ENCODE results near the gene DIPK1A.

DIPK1A gene

DNA sequence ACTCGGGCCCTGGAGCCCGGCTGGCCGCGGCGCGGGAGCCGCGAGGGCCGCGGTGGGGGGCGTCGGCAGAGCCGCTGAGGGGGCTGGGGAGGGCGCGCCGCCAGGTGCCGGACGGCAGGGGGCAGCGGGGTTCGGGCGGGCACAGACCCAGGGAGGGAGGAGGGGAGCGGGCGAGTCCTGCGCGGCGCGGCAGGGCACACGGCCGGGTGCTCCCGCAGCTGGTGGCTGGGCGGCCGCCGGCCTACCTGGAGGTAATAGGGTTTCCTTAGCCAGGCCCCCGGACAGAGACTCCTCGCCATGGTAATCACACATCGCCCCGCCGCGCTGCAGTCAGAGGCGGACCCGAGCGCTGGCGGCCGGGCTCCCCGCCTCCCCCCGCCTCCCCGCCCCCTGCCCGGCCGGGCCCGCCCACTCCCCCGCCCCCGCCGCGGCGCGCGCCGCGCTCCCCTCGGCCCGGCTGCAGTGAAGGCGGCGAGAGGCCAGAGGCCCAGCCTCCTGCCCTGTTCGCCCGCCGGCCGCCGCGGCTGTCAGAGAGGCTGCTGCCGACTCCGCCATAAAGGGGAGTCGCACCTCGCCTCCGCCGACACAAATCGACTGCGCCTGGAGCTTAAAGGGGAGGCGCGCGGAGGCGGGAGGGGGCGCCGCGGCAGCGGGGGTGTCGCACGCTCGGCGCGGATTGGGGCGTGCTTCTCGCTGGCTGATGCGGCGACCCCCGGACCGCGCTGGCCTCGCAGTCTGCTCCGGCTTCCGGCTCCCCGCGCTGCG is at the start of gene DIPK1A:
Gene DIPK1A, minus strand, starts transcription at position 332 of the 765 bp plus-strand sequence. Its CDS starts 33 bp downstream, at position 299.
- peak; percentile 44 to 47 for DNase-seq (ENCODE audit: low read depth in 2 of 2)

DNA sequence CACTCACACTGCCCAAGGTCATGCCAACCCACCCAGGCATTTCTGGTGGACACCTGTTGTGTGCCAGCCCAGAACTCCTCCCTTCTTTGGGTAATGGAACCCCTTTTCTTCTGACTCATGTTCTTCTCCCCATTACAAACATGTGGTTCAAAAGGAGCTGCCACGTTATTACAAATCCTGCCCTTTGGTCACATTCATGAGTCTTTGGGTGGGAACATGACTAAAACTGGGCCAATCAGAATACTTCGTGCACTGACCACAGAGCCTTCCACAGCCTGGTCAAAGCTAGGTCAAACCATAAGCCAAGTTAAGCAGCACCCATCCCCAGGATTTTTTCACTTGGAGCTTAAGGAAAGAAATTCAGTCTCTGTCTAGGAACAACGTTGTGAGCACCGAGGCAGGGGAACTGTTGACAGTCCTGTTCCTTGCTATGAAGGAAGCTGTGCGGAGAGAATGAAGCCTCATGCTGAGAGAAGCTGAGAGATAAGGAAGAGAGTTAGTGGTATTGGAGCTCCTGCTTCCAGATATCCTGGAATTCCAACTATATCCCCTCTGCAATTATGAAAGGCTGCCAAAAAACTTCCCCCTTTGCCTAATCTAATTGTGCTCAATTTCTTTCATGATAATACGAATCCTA is 46.8 kb upstream of the DIPK1A start:
- no peak for DNase-seq (ENCODE audit: low read depth in 2 of 2)

DNA sequence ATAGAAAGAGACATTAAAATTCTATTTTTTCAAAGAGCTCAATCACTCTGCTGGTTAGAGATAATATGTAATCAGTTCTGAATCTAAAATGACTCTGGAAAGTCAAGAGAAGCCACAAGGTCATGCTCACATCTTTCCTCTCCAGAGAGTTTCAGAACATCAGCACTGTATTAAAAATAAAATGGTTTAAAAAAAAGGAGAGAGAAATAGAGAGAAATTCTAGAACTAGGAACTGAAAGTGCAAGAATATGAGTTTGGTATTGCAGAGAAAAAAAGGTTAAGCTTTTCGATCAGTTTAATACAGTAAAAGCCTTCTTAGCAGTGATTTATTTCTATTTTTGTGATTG is 44.0 kb upstream of the DIPK1A start:
- DNase-seq (ENCODE audit: low read depth in 2 of 2) = no peak

DNA sequence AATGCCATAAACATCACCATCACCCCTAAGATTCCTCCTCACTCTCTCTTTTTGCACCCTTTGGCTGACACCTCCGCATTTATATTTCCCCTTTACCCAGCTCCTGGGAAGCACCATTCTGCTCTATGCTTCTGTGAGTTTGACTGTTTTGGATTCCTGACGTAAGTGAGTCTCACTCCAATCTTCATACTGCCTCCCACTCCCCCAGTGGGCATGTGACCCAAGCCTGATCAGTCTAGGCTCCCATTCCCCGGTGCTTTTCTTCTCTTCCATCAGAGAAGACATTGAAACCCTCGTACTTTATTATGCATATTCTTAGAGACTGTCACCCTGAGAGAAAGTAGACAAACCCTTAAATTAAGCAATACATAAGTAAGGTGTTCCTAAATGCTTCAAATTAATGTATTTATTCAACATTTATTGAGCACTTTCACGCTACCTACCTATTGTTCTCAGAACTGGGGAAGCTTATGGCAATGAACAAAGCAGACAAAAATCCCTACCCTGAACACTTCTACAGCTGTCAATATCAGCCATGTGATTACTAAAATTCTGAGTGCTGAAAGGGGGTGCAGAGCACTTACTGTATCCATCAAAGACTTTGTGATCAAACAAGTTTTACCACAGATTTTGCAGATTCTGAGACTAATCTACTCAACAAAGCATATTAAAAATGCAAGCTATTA is 43.4 kb upstream of the DIPK1A start:
- DNase-seq (ENCODE audit: low read depth in 2 of 2) = no peak

DNA sequence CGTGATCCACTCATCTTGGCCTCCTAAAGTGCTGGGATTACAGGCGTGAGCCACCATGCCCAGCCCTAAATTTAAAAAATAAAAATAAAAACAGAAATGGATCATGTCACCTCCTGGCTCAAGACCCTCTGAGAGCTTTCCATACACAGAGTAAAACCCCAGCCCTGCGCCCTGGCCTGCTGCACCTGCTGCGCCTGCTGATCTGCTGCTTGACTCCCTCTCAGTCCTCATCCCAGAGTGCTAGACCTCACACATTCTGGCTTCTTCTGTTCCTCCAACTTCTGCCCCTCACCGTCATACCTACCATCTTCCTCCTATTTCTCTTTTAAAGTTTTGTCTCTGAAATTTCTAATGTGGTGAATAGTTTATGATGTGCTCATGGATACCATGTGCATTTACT is 42.7 kb upstream of the DIPK1A start:
- no peak for DNase-seq (ENCODE audit: low read depth in 2 of 2)

DNA sequence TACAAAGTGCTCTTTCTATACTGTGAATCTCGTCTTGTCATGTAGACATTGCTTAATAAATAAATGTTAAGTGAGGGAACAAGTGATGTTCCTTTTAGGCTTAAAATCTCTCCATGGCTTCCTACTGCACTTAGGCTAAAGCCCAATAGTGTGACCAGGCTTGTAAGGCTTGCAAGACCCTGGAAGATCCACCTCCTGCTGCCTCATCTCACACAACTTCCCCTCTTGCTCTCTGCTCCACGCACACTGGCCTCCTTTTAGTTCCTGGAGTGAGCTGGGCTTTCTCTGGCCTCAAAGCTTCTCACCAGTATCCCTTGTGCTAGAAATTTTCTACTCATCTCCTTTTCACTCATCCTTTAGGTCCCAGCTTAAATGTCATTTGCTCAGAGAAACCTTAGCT is 41.5 kb upstream of the DIPK1A start:
- DNase-seq (ENCODE audit: low read depth in 2 of 2) = no peak

DNA sequence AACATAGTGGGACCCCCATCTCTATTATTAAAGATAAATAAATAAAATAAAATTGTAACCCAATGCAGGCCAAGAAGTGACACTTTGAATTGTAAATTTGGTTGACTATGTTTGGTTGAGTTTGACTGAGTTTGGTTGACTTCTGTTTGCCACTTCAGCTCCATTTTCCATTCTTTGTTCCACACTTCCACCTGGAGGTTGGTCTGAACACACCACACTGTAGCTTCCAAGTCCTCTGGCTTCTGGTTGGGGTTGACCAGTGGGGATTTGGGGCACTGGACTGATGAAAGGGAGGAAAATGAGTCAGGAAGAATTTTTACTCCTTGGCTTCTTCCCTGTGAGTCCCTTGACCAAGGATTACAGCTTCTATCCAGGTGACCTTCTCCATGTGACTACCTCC is 40.6 kb upstream of the DIPK1A start:
- DNase-seq (ENCODE audit: low read depth in 2 of 2) = no peak

DNA sequence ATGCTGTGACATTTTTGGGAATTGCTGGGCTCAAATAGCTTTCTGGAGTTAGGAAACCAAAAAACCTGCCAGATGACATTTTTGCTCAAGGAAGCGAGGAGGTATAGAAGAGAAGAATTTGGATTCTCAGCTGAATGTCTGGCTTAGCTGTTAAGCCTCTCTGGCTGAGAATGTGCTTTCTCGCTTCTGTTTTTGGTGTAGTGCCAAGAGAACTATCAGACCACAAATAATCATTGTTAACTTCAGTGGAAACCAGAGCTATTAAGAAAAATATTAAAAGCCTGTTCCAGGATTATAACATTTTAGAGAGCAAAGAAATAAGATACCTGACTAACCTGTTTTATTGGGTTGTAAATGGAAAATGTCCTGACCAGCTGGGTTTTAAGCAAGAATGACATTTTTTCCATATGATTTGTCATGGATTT is 39.5 kb upstream of the DIPK1A start:
- no peak for DNase-seq (ENCODE audit: low read depth in 2 of 2)

DNA sequence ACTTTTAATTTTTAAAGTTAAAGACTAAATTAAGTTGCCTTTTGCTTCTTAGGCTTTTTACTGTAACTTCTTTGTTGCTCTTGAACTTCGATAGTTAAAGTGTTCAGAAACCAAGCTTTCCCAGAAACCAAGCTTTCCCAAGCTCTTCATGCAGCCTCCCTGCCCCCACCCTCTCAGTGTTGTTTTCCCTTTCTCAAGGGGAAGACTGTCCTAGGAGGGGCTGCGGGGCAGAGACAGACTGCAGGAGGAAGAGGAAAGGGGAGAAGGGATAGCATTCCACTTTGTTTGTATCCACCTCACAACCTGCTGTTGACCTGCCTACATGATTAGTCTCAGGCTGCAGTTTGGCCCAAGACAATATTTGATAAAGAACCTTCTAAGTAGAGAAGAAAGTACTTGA is 39.0 kb upstream of the DIPK1A start:
- no peak for DNase-seq (ENCODE audit: low read depth in 2 of 2)

DNA sequence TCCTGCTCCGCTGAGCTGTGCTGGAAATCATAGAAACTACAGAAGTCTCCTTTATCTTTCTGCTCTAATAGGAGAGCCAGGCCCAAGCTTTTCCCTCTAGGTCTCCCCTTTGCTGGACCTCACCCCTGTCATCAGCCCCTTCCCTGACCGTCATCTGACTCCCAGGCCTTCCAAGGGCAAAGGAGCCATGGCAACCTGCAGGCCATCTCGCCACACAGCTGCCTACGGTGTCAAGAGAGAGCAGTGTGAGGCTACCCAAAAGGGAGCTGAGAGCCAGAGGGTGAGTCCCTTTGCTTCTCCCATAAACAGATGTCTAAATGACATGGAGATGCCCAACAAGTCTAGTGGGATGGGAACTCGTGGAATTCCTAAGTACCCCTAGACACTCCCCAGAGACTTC is 37.6 kb upstream of the DIPK1A start:
- DNase-seq (ENCODE audit: low read depth in 2 of 2) = no peak

DNA sequence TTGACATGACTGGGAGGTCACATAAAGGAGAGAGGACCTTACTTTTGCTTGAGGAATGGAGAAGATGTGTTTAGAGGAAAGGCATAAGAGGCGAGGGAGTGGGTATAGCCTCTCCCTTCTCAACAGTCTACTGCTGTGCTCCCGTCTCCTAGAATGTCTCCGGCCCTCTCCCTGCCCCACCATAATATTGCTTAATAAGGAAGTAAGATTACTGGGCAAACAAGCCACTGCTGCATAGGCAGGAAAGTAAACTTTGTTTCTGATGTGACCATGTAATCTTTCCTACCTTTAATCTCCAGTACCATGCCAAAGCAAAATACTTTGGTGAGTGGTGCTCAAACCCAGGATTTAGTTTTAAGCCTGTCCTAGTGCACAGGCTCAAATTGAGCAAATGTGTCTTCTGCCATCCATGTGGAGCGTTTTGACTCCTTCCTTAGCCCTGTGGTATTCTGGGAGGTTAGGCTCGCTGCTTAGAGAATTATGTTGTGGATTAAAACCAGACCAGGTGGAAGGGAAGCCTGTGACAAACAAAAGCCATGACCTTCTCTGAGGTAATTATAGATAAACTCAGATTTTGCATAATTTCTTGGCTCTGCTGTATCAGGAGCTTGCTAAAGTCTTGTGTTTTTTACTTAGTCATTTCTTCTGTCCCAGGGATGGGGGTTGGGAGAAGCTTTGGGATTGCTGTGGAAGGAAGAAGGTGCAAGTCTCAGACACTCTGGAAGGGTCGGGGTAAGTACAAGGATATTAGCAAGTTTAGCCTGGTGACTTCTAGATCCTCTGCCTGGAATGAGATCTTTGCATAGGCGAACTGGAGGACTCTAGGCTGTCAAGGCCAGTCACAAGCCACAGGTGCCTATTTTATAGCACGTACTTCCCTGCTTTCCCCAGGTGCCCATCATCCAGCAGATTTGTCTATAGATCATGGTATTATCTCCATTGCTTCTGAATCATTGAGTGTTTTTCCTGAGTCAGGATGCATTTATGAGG is 34.5 kb upstream of the DIPK1A start:
- DNase-seq (ENCODE audit: low read depth in 2 of 2) = no peak

DNA sequence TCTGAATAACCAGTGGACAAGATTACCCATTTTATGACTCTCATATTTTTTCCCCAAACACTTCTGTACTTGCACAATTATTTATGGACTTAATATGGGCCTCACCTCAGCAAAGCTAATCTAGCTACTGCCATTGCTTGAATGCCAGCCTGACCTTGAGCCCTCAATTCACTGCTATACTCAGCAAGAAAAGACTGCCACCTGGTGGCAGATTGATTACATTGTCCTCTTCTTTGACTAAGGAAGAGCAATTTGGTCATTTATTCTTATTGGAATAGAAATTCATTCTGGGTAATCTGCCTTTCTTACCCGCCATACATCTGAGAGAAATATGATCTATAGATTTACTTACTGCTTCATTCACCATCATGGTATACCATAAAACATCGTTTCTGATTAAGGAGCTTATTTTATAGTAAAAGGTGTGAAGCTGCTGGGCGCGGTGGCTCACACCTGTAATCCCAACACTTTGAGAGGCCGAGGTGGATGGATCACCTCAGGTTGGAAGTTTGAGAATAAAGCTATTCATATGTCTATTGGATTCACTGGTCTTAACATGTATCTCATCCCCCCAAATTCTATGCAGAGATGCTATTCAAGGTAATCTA is 32.9 kb upstream of the DIPK1A start:
- DNase-seq (ENCODE audit: low read depth in 2 of 2) = peak; percentile 35 to 69

DNA sequence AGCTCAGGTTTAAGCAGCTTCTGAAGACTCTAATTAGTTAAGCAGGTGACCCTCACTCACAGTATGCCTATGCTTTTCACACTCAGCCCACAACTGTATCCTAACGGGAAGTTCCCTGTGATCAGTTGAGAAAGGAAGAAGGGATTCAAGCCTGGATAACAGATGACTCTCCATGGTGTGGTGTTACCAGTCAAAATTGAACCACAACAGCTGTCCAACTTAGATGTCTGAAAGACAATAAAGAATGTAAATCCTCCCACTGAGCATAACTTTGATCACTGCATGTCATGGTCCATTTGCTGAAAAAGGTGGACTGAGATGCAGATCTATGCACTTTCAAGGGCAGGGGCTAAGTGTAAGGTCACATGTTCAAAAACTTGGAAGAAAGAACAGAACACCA is 32.3 kb upstream of the DIPK1A start:
- no peak for DNase-seq (ENCODE audit: low read depth in 2 of 2)

DNA sequence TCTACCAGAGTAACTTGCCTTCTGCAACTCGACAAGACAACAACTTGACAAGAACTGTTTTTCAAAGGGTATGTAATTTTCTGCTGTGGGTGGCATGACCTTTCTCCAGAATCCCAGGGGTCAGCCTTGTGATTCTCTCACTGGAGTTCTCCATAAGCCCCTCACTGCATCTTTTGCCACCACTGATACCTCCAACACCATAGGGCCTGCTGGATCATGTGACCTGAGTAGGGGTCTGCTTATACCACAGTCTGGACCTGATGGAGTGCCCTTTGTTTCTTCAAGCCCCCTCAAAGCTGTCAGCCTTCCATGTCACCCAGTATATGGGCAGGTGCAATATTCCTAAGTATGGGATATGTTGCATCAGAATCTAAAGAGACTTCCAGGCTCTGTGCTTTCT is 31.6 kb upstream of the DIPK1A start:
- DNase-seq (ENCODE audit: low read depth in 2 of 2) = no peak

DNA sequence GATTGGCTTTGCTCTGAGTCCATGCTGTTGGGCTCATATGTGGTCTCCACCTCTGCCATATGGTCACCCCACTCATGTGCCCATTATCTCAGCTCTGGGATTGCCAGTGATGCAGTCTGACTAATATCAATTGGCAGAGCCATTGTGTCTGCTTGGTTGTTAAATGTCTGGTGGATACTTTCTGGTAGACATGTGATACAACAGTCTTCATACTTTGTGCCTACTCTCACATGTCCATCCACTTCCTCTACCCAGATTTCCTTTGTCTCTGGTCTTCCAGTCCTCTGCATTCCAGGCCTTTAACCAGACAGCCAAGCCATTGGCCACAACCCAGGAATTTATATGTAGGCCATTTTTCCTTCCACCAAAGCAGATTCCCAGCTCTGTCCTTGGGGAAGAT is 30.8 kb upstream of the DIPK1A start:
- no peak for DNase-seq (ENCODE audit: low read depth in 2 of 2)

DNA sequence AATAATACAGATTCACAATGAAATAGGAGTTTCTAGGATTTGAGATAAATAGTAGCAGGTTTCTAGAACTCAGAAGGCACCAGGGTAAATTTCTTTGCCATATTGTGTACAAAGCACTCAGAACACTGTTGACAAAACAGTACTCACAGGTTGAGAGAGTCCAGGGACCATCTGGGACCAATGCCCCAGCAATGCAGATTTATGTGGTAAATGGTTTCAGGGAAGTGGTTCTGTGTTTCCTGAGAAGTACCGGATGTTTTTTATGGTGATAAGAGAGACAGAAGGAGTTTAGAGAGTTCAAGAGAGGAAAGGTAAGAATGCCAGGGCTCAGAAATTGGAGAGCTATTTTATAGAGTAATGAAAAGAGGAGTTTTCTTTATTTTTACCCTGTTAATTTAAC is 29.6 kb upstream of the DIPK1A start:
- no peak for DNase-seq (ENCODE audit: low read depth in 2 of 2)

DNA sequence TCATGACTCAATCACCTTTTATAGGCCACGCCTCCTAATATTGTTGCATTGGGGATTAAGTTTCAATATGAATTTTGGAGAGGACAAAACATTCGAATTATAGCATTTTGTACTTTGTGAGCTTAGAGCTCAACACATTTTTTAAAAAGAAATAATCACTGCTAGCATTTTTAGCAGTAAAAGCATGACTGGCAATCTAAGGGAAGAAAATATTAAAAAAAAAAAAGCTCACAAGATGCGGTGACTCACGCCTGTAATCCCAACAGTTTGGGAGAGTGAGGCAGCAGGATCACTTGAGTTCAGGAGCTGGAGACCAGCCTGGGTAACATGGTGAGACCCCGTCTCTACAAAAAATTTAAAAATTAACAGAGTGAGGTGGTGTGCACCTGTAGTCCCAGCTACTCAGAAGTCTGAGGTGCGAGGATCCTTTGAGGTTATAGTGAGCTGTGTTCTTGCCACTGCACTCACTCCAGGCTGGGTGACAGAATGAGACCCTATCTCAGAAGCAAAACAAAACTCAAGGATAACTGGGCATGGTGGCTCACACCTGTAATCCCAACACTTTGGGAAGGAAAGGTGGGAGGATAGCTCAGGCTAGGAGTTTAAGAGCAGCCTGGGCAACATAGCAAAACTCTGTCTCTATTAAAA is 28.8 kb upstream of the DIPK1A start:
- DNase-seq (ENCODE audit: low read depth in 2 of 2) = no peak

DNA sequence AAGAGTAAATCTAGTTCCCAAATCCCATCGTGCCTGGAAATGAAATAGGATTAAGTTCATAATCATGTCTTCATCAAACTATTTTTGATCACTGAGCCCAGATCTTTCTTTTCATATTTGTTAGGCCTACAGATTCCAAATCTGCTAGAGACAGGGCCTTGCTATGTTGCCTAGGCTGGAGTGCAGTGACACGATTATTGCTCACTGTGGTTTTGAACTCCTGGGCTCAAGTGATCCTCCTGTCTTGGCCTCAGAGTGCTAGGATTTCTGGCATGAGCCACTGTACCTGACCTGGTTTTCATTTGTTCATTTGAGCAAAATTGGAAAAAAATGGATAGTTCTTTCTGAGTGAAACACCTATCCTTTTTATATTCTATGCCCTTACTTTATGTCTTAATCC is 28.0 kb upstream of the DIPK1A start:
- no peak for DNase-seq (ENCODE audit: low read depth in 2 of 2)

DNA sequence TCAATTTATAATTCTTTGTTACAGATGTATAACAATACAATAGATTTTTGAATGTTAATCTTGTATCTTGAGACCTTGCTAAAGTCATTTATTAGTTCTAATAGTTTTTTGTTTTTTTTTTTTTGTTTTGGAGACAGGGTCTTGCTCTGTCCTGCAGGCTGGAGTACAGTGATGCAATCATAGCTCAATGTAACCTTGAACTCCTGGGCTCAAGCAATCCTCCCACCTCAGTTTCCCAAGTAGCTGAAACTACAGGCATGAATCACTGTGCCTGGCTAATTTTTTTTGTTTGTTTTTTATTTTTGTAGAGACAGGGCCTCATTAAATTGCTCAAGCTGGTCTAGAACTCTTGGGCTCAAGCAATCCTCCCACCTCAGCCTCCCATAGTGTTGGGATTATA is 26.2 kb upstream of the DIPK1A start:
- no peak for DNase-seq (ENCODE audit: low read depth in 2 of 2)

DNA sequence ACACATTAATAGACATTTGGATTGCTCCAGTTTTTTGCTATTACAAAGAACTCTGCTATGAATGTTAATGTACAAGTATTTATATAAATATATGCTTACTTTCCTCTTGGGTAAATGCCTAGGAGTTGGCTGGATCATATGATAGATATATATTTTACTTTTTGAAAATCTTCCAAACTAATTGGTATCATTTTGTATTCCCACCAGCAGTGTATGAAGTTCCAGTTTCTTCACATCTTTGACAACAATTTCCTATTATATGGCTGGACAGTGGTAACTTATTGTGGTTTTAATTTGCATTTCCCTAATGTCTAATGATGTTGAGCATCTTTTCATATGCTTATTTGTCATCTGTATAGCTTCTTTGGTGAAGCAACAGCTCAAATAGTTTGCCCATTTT is 23.8 kb upstream of the DIPK1A start:
- no peak for DNase-seq (ENCODE audit: low read depth in 2 of 2)

Data from activated CD4-positive, alpha-beta T cell treated with anti-CD3 and anti-CD28 coated beads for 24 hours (primary cell).